Activated T-helper 1 cell treated with anti-CD3 and anti-CD28 coated beads, Interleukin-12 subunit alpha, Interleukin-12 subunit beta, Interleukin-2, Interleukin-4 antibody, amounts not matched to agents 30 ng/mL and 10 ng/mL and 1 ng/mL, durations not matched to agents 14 hours and 24 hours and 36 hours (primary cell): ENCODE measurements around the gene ARL11. TPM values are rescaled to one million over a fixed set of nuclear protein-coding genes. Genes with fewer than 3 reads are reported as not detected.

Experiments
- DNase-seq: peaks from one replicate; pipeline ENCODE4 v3.0.0; 2021; ENCODE audit warnings: low spot score
- H3K27ac Mint-ChIP-seq: one replicate; pipeline ENCODE4 v1.8.0; 2021; ENCODE audit warnings: mild to moderate bottlenecking, mixed read lengths
- H3K27me3 Mint-ChIP-seq: one replicate; pipeline ENCODE4 v1.8.0; 2022; ENCODE audit warnings: mild to moderate bottlenecking, moderate library complexity, mixed read lengths; ENCODE audit not compliant: insufficient read depth
- H3K36me3 Mint-ChIP-seq: one replicate; pipeline ENCODE4 v1.8.0; 2021; ENCODE audit warnings: low read depth, mixed read lengths
- H3K4me1 Mint-ChIP-seq: one replicate; pipeline ENCODE4 v1.8.0; 2021; ENCODE audit warnings: low read depth, mixed read lengths
- H3K4me3 Mint-ChIP-seq: one replicate; pipeline ENCODE4 v1.8.0; 2021; ENCODE audit warnings: mild to moderate bottlenecking, moderate library complexity, mixed read lengths
- H3K9me3 Mint-ChIP-seq: one replicate; pipeline ENCODE4 v1.8.0; 2021; ENCODE audit warnings: mixed read lengths
- intact Hi-C: fragments of 100-400 bp; cut with micrococcal nuclease; formaldehyde crosslinking; loops from one replicate; pipeline ENCODE4 v1.15.1; 2024
- total RNA-seq: library from RNA; stranded (reverse); gene quantifications from 2 replicates; pipeline ENCODE4 v1.2.3, GENCODE V29; 2022

The ARL11 gene
- total RNA-seq, 1 donor from 2014 or later = 0.80 TPM

- H3K27ac Mint-ChIP-seq = no peak overlapping the region
- H3K27me3 Mint-ChIP-seq = peaks cover 2% of the 10 kb centered on the region
- peaks cover 18% of the 10 kb centered on the region for H3K4me1 Mint-ChIP-seq
- no peak for DNase-seq
- no peaks in the 10 kb centered on the region for H3K9me3 Mint-ChIP-seq
- peaks cover 3% of the 10 kb centered on the region for H3K36me3 Mint-ChIP-seq
- no peak overlapping the region for H3K4me3 Mint-ChIP-seq
- intact Hi-C loops = no loop called here
Observed at GRCh38 chr13:49641801-49642291, 13.5 kb downstream of the ARL11 start.

GRCh38 chr13:49643035-49643646 is 14.8 kb downstream of the ARL11 start:
- DNase-seq = no peak
- Mint-ChIP-seq H3K9me3 (no peaks in the 10 kb centered on the region), H3K27me3 (peaks cover 2% of the 10 kb centered on the region), H3K36me3 (peaks cover 3% of the 10 kb centered on the region), H3K27ac (no peak overlapping the region), H3K4me1 (peaks cover 18% of the 10 kb centered on the region), H3K4me3 (no peak overlapping the region)
- intact Hi-C loops = no loop called here

GRCh38 chr13:49645451-49645850 is 17.1 kb downstream of the ARL11 start:
- Mint-ChIP-seq H3K4me1 (peaks cover 18% of the 10 kb centered on the region), H3K36me3 (peaks cover 3% of the 10 kb centered on the region), H3K9me3 (no peaks in the 10 kb centered on the region), H3K27ac (peak overlapping the region; percentile 59), H3K27me3 (peaks cover 2% of the 10 kb centered on the region), H3K4me3 (peak overlapping the region; percentile 48)
- DNase-seq = no peak
- intact Hi-C loops = no loop called here

- Mint-ChIP-seq H3K4me1 (peaks cover 18% of the 10 kb centered on the region), H3K27ac (no peak overlapping the region), H3K4me3 (no peak overlapping the region), H3K9me3 (no peaks in the 10 kb centered on the region), H3K27me3 (peaks cover 2% of the 10 kb centered on the region), H3K36me3 (peaks cover 3% of the 10 kb centered on the region)
- no peak for DNase-seq
- intact Hi-C loops = no loop called here
Observed at GRCh38 chr13:49646688-49647087, 18.4 kb downstream of the ARL11 start.

- peaks cover 3% of the 10 kb centered on the region for H3K36me3 Mint-ChIP-seq
- H3K27me3 Mint-ChIP-seq = no peaks in the 10 kb centered on the region
- H3K4me1 Mint-ChIP-seq = peaks cover 7% of the 10 kb centered on the region
- intact Hi-C loops = no loop called here
- H3K27ac Mint-ChIP-seq = no peak overlapping the region
- H3K9me3 Mint-ChIP-seq = no peaks in the 10 kb centered on the region
- H3K4me3 Mint-ChIP-seq = no peak overlapping the region
- no peak for DNase-seq
Observed at GRCh38 chr13:49649244-49649962, 21.1 kb downstream of the ARL11 start.

GRCh38 chr13:49649963-49650312 is 21.6 kb downstream of the ARL11 start:
- peaks cover 3% of the 10 kb centered on the region for H3K36me3 Mint-ChIP-seq
- no peaks in the 10 kb centered on the region for H3K9me3 Mint-ChIP-seq
- intact Hi-C loops = loop anchor here (10.0 kb wide), 1 partner anchor 1415 kb away; no protein-coding TSS in a partner anchor

GRCh38 chr13:49651570-49652354 is 23.5 kb downstream of the ARL11 start:
- intact Hi-C loops = loop anchor here (1.0 to 10.0 kb wide), 2 partner anchors 197 to 1413 kb away; no protein-coding TSS in a partner anchor
- Mint-ChIP-seq H3K27ac (no peak overlapping the region), H3K4me3 (no peak overlapping the region), H3K4me1 (no peaks in the 10 kb centered on the region), H3K36me3 (no peaks in the 10 kb centered on the region), H3K9me3 (no peaks in the 10 kb centered on the region), H3K27me3 (no peaks in the 10 kb centered on the region)
- no peak for DNase-seq

More at GRCh38 chr13:49649963-49650312, 21.6 kb downstream of the ARL11 start:
- peaks cover 7% of the 10 kb centered on the region for H3K4me1 Mint-ChIP-seq
- no peaks in the 10 kb centered on the region for H3K27me3 Mint-ChIP-seq
- H3K27ac Mint-ChIP-seq = no peak overlapping the region
- no peak for DNase-seq
- no peak overlapping the region for H3K4me3 Mint-ChIP-seq

GRCh38 chr13:49652355-49653305 is 24.3 kb downstream of the ARL11 start:
- intact Hi-C loops = loop anchor here (1.0 to 10.0 kb wide), 2 partner anchors 196 to 1412 kb away; no protein-coding TSS in a partner anchor
- H3K36me3 Mint-ChIP-seq = no peaks in the 10 kb centered on the region
- H3K27me3 Mint-ChIP-seq = no peaks in the 10 kb centered on the region
- H3K4me3 Mint-ChIP-seq = no peak overlapping the region
- no peak overlapping the region for H3K27ac Mint-ChIP-seq
- H3K9me3 Mint-ChIP-seq = no peaks in the 10 kb centered on the region
- DNase-seq = no peak
- H3K4me1 Mint-ChIP-seq = no peaks in the 10 kb centered on the region

GRCh38 chr13:49653478-49653877 is 25.2 kb downstream of the ARL11 start:
- peaks cover 4% of the 10 kb centered on the region for H3K36me3 Mint-ChIP-seq
- H3K4me3 Mint-ChIP-seq = no peak overlapping the region
- no peaks in the 10 kb centered on the region for H3K9me3 Mint-ChIP-seq
- no peaks in the 10 kb centered on the region for H3K4me1 Mint-ChIP-seq
- intact Hi-C loops = loop anchor here (10.0 kb wide), 1 partner anchor 1411 kb away; no protein-coding TSS in a partner anchor
- no peaks in the 10 kb centered on the region for H3K27me3 Mint-ChIP-seq
- no peak overlapping the region for H3K27ac Mint-ChIP-seq
- DNase-seq = no peak

GRCh38 chr13:49654011-49654410 is 25.7 kb downstream of the ARL11 start:
- Mint-ChIP-seq H3K4me1 (no peaks in the 10 kb centered on the region), H3K4me3 (no peak overlapping the region), H3K27me3 (no peaks in the 10 kb centered on the region), H3K27ac (no peak overlapping the region), H3K36me3 (peaks cover 4% of the 10 kb centered on the region), H3K9me3 (no peaks in the 10 kb centered on the region)
- intact Hi-C loops = loop anchor here (10.0 kb wide), 1 partner anchor 1411 kb away; no protein-coding TSS in a partner anchor
- DNase-seq = no peak

GRCh38 chr13:49655906-49656305 is 27.6 kb downstream of the ARL11 start:
- Mint-ChIP-seq H3K4me1 (no peaks in the 10 kb centered on the region), H3K27me3 (no peaks in the 10 kb centered on the region), H3K4me3 (no peak overlapping the region), H3K27ac (no peak overlapping the region), H3K9me3 (no peaks in the 10 kb centered on the region), H3K36me3 (peaks cover 9% of the 10 kb centered on the region)
- intact Hi-C loops = loop anchor here (10.0 kb wide), 1 partner anchor 1409 kb away; no protein-coding TSS in a partner anchor
- no peak for DNase-seq

- Mint-ChIP-seq H3K4me1 (no peaks in the 10 kb centered on the region), H3K9me3 (no peaks in the 10 kb centered on the region), H3K4me3 (no peak overlapping the region), H3K36me3 (peaks cover 14% of the 10 kb centered on the region), H3K27ac (no peak overlapping the region), H3K27me3 (no peaks in the 10 kb centered on the region)
- intact Hi-C loops = loop anchor here (10.0 kb wide), 1 partner anchor 1408 kb away; no protein-coding TSS in a partner anchor
- DNase-seq = no peak
Observed at GRCh38 chr13:49657241-49657641, 28.9 kb downstream of the ARL11 start.
